Measurements from ENCODE around the gene EDIL3.

Gene EDIL3

DNA sequence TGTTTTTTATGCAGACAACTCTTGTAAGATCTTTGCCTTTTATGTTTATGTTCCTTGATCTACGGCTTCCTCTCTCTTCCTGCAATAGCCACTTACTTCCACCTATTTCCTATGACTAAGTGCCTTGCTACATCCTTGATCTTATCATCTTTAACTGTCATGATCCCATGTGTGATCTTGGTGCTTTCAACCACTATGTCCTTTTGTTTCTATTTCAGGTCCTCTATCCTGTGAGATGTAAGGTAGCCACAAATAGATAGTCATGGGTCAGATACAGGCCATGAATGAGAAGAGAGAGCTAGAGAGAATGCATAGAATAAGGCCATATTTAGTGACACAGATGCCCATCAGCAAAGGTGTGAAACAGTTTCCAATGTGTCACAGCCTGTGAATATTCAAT is 420.4 kb downstream of the EDIL3 start:
- DNase-seq (ENCODE audit: low read depth): no peak

DNA sequence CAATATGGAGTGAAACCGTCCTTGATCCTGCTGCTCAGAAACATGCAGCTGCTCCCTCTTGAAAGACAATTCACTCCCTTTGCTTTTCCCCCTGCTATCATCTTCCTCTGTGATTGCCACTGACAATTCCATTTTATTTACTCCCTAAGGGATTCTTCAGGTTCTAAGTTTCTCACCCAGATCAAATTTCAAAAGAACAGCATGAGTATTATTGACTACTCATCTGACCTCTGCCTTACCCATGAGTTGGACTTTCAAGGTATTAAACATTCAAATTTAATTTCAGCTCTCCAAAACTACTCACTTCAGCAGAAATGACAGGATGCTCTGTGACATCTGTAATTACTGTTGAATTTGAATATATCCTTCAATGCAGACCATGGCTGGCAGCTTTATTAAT is 427.5 kb downstream of the EDIL3 start:
- no peak for DNase-seq (ENCODE audit: low read depth)

DNA sequence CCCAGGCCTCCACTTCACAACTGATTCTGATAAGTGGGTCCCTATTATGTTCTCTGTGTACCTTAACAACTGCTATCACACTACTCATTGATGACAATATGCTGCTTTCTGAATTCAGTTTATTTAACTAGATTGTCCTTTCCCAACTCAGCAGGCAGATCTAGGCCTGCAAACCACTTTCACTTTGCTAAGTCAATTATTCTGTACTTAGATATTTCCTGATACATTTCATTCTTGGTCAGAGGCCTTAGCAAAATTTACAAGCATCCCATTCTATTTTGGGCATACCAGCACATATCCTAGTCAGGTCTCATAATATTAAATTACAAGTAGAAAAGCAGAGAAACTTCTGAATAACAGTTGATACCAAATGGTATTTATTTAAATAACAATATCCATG is 428.3 kb downstream of the EDIL3 start:
- DNase-seq (ENCODE audit: low read depth): no peak

DNA sequence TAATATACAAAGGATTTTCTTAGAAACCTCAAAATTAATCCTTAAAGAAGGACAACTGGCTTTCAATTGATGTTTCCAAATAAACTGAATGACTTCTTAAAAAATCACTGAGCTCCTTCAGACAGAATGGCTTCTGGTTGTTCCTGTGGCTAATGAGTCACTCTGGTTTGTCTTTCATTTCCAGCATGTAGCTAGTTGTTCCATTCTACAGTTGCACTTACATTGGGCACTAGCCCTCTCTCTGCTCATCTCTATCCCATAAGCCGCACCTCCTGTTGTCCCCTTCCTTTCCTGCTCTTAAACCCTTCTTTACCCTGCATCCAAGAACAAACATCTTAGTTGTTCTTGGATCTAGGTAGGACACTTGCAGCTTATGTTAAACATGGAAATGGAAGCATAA is 428.8 kb downstream of the EDIL3 start:
- DNase-seq (ENCODE audit: low read depth): peak; percentile 54

DNA sequence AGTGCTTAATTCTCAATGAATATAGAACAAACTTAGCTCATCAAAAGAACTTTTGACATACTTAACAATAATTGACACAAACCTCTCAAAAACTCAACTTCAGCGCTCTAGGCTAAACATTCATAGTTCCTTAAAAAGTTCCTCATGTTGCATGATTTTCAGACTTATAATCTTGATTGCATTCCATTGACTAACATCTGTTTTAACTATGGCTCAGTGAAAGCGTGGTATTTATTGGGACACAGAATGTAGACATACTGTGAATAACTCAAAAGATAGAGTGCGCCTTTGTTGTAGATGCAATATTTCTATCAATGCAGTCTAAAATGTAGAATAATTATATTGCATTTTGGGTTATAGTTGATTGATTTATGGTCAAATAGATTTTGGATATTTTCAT is 436.9 kb downstream of the EDIL3 start:
- no peak for DNase-seq (ENCODE audit: low read depth)

DNA sequence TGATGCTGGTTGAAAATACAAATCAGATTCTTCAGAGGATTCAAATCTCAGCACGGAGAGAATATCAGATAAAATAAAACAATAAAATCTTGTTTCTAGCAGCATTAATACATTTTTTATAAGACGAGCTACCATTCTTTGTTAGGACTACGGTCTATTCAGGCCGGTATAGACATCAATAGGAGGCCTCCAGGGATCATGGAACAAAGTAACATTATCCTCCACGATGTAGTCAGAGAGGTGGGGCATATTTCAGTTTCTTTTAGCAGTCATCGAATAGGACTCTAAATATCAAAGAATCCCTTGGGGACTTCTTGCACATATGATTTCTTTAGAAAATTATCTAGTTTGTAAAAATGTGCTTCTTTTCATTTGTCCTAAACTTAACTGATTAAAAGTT is 438.2 kb downstream of the EDIL3 start:
- DNase-seq (ENCODE audit: low read depth): no peak

DNA sequence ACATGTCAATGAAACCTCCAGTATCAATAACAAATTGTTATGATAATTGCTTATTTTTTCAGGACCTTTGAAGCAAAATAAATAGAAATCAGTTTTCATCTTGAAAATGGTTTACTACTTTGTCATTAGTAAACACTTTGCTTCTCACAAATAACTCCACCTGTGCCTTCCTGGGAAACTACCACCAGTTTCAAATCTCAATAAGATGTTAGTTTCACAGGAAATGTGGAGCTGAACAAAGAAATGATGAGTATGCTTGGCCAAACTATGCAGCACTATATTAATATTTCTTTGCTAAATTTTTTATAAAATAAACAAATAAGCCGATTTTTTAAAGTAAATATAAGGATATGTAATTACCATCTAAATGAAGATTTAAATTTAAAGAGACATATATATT is 442.5 kb downstream of the EDIL3 start:
- DNase-seq (ENCODE audit: low read depth): no peak

DNA sequence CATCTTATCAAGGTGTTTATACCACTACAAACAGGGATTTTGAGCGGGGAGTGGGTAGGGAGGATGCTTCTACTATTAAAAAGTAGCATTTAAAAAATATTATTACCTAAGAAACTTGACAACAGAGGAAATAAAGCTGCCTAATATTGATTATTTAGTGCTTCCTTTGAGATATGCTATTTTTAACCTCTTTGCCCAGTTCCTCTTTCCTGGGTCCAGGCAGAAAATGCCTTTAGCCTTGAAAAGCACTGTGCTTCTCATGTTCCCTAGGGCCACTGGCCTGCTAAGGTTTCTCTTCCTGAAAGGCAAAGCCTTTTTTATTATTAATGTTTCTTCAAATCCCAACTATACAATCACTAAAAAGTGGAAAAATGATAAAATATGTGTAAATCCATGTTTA is 446.8 kb downstream of the EDIL3 start:
- no peak for DNase-seq (ENCODE audit: low read depth)

DNA sequence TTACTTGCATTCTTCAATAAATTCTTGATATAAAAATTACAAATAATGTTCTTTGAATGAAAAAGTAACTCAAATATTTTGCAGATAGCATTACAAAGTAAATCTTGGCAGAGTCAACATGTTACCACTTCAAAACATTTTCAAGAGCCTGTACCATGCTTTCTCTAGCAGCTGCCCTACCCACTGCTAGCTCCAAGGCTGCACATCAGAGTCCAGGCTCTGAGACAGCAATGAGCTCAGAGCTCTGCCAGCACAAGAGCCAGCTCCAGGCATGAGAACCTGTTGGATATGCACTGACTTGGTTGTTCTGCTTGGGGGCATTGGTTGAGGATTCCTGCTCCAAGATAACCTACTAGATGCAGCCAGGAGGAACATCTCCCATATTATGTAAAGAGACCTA is 452.7 kb downstream of the EDIL3 start:
- no peak for DNase-seq (ENCODE audit: low read depth)

DNA sequence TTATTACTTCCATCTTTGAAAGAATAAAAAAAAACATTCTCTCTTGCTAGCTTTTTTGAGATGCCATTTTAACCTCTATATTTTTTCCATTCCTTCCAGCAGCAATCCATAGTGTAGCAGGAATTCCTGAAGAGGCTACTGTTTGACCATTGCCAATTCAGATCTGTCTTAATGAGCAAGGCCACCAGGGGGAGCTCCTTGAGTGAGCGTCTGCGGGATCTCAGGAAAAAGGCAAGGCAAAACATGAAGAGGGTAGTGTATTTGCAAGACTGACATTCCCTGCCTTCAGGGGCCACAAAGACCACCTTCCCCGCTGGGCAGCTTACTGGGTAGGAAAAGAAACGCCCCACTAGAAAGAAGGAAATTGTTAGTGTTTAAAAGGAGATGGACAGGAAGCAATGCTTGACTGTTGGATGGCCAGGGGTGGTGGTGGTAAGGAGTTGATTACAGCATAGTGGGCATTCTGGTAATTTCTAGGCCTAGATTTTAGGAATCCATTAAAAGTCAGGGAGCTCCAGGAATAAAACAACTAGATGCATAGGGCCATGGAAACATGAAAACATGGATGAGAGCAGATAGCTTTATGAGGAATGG is 457.4 kb downstream of the EDIL3 start:
- DNase-seq (ENCODE audit: low read depth): peak; percentile 31

DNA sequence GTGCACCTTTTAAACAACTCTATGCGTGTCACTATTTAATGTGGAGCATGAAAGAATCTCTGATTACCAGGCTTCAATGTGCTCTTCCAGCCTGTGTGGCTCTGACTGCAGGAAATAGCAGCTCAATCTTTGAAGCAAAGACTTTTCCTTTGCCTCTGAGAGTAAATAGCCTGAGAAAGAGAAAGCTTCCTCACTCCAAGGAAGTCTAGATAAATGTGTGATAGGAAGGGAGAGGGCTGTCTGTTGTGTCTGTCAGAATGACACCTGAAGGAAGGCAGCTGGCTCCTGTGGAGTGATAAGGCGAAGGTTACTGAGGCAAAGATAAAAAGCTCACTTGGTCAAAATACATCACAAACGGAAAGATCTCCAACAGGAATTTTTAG is 458.7 kb downstream of the EDIL3 start:
- no peak for DNase-seq (ENCODE audit: low read depth)

DNA sequence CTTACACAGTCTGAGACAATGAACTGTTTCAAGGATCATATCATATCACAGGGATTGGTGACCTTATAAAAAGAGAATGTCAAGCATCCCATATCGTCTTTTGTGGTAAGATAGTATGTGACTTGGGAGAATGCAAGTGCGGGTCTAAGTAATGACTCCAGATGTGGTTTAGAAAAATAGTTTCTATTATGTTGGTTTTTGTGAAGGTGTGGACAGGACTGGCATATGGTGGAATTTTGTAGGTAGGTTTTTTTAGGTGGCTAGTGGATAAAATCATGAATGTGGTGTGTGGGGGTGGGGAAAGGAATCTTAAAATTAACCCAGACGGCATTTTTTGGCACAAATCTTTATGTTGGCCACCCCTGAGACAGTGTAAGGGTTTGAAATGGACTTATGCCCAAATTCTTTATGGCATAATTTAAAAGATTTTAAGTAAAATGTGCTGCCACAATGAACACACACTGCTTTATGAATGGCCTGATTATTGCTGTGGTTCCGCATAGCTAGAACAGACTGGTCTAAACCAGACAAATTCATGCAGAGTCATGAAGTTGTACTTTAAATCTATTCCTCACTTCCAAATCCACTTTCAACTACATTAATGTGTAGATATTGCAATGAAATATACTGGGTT is 459.2 kb downstream of the EDIL3 start:
- DNase-seq (ENCODE audit: low read depth): peak; percentile 28

DNA sequence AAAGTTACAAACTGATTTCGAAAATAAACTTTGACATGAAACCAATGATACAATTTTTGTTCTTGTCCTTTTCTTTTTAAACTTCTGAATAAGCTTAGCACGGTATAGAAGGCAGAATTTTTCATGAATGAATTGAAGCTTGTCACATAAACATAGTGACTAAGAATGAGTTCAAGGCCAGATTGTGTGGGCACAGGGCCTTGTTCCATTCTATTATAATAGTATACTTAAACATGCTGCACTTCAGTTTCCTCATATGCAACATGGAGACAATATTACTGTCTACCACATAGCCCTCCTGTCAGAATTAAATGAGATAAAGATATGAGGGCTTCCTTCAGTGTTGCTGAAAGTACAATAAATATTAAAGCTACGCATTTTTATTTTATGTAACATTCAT is 459.8 kb downstream of the EDIL3 start:
- peak; percentile 28 for DNase-seq (ENCODE audit: low read depth)

DNA sequence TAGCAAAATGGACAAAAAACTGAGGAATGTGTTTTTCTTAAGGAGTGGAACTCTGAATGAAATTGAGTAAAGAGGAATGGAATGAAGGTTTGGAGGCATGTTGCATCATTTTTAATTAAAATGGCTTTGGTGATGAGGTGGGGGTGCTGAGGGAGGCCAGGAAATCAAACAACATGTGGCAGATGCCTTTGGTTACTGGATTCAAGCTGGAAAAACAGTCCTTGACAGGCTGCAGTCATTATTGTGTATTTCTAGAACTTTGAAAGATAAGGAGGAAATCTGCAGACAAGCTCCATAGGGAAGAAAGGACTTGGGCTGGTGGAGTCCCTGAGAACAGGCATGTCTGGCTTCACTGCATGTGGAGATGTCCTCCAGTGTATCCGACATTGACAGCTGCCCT is 460.5 kb downstream of the EDIL3 start:
- peak; percentile 19 for DNase-seq (ENCODE audit: low read depth)

DNA sequence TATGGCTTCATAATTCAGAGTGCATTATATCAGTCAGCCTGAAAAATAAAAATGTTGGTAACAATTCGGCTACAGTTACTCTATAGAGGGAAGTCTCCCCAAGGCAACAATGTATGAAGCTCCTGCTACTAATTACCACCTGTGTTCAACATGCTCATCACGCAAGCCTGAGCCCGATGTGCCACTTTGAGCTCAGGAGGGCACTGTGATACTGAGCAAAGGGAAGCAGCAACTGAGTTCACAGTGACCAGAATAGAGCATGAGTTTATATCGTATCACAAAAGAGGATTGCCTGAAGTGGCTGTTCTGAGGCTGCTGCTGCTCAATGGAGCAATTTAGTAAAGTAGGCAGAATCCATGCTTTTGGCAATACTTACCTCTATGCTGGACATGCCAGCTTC is 462.0 kb downstream of the EDIL3 start:
- DNase-seq (ENCODE audit: low read depth): no peak

DNA sequence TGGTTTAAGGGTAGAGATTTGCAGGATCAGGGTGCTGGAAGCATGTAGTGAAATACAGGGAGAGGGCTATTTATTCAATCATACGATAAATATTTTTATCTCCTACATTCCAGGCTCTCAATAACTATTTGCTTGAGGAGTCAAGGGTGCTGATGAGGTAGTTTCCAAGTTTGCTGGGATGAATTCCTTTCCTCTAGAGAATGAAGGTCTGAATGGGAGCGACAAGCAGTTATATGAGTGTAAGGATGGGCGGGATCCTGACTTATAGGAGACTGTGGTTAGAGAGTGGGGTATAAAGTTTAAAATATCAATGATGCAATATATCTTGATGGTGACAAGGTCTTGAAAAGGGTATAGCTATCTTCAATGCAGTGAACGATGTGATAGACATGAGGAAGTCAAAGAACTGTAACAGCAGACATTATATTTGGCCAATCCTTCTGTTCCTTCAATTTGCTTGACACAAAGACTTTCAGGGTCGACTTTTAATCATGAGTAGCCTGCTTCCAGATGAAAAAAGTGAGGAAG is 462.9 kb downstream of the EDIL3 start:
- DNase-seq (ENCODE audit: low read depth): no peak

DNA sequence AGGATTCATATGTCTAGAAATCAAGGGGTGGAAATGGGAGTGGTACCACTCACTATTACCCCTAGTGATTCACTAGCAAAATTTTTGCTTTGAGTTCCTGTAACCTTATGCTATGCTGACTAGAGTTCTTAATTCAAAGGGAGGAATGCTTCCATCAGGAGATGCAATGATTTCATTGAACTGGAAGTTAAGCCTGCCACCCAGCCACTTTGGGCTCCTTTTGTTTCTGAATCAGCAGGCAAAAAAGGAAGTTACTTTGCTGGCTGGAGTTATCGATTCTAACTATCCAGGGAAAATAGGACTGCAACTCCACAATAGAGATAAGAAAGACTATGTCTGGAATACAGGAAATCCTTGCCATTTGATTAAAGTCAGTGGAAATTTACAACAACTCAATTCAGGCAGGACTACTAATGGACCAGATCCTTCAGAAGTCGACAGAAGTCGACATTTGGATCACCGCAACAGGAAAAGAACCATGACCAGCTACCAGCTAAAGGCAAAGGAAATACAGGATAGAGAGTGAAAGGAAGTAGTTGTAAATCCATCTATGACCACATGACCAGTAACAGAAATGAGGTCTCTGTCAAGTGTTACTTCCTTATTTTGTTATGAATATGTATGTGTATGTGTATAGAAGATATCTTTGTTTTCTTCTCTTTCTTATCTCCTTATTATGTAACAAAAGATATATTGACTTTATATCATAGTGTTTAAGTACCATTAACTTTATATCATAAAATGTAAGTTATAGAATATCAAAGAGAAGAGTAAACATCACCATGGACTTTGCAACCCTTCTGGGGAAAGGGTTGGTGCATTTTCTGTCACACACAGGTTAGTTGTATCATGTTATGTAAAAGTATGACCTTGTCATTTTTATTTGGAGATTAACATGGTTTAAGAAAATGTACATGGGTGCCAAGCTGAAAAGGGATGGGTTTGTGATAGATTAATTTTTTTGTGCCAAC is 465.3 kb downstream of the EDIL3 start:
- DNase-seq (ENCODE audit: low read depth): no peak

DNA sequence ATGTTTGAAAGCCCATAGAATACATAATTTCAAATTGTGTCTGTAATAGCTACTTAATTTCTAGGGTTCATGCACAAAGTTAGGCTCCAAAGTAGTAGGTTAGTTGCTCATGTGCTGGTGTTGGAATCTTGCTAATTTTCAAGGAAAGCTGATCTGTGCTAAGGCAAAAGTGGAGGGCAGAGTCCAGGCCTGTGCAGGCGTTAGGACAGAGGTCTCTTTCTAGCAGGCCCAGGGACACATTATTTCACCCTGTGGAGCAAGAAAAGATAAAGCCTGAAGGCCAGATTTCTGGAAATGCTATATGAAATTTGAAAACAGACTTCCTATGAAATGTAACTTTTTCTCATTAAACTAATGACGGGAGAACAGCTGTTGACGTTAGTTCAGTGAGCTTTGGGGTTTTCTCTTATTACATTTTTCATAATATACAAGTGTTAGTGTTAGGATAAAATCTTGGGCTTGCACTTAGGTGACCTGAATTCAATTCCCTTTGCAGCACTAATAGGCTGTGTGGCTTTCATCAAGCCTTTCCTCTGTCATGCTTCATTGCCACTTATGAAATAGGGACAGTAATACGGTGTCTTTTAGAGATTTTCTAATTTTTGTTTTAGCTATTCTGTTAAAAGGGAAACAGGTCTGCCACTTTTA is 467.3 kb downstream of the EDIL3 start:
- DNase-seq (ENCODE audit: low read depth): no peak

DNA sequence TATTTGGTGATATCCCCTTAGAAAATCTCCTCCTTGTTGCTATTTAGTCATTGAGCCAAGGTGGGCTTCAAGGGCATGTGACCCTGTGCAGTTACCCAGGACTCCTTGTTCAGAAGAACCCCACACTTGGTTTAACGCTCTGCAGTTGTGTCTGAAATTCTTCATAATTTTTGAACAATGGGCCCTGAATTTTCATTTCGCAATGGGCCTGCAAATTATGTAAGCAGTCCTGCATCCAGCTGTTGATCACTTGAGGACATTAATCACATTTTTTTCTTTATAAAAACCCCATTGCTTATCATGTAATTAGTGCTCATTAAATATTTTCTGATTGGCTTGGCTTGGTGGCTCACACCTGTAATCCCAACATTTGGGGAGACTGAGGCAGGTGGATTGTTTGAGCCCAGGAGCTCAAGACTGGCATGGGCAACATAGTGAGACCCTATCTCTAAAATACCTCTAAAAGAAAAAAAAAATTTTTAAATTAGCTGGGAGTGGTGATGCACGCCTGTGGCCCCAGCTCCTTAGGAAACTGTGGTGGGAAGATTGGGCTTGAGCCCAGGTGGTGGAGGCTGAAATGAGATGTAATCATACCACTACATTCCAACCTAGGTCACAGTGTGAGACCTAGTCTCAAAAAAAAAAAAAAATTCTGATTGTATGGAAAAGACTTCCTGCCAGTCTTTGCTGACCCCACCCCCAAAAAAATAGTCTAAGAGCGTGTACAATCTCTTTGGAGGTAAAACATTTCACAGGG is 469.8 kb downstream of the EDIL3 start:
- DNase-seq (ENCODE audit: low read depth): no peak

DNA sequence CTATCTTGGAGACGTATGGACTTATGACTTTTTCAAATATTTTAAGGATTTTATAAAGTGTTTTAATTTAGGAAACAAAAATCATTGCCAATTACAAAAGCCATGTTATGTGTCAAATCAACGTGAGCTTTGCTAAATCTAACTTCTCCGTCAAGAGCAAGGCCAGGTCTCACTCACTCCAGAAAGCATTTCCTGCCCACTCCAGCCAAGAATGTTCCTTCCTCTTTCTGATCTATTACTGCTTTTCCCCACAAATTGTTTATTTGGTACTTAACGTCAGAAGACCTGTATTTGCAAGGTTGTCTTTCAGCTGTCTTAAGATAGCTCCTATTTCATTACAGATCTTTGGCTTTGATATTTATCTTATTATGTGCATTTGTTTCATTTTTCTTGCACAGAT is 470.5 kb downstream of the EDIL3 start:
- no peak for DNase-seq (ENCODE audit: low read depth)

DNA sequence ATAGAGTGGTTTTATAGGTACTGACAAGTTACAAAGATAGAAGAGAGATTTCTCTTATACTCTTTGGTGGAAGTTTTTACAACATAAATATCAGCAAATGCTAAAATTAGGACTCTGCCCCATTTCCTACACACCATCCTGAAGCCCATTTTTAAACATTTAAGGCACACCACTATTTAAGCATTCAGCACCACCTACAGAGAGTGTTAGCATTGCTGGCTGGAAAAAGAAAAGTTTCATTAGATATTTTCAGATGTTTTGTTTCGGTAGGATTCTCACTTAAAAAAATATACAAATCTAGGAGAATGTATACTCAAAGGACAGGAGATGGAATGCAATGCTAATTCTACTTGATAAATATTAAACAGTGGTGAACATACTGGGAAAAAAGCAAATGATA is 471.1 kb downstream of the EDIL3 start:
- no peak for DNase-seq (ENCODE audit: low read depth)
